DMS114 treated with DMSO at 0.1 percent for 48 hours (cell line): ENCODE results near the gene NANOGP8.

ENCODE experiments used
- DNase-seq: peaks from one replicate; lab custom pipeline; 2025; ENCODE audit not compliant: unreplicated experiment; lab: John Stamatoyannopoulos, UW

NANOGP8 gene

DNA sequence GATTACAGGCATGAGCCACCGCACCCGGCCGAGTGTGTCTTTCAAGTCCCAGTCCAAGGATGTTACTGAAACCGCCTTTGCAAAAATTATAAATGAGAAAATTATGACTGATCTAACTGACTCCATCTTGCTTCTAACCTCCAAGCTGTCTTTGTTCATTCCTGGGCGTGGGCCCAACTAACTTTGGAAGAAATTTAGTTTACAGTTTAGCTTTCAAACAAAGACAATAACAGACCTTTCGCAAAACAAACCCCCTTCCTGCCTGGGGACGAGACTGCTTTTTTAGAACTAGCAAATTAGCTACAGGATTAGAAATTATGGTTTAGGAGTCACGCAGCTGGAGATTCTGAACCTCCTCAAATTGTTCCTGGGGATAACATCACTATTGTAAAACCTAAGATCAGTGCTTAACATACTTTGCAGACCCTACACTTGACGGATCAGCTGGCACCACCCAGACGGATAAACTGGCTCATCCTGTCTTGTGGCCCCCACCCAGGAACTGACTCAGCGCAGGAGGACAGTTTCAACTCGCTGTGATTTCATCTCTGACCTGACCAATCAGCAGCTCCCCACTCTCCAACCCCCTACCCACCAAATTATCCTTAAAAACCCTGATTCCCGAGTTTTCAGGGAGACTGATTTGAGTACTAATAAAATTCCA lies 23.8 kb downstream of the NANOGP8 start:
- DNase-seq: no peak

DNA sequence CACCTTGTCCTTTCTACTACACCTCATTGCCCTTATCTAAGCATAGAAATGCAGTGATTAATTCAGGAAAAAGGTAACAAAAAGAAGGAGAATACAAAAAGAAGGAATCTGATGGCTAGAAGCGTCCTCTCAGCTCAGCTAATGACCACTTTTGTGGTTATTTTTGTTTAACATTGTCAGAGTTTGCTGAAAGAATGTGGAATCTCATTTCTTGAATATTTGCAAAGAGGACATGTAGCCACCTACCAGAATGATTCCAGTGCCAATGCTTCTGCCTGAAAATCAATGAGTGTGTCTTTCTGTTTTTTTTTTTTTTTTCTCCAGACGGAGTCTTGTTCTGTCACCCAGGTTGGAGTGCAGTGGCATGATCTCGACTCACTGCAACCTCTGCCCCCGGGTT lies 24.5 kb downstream of the NANOGP8 start:
- no peak for DNase-seq

DNA sequence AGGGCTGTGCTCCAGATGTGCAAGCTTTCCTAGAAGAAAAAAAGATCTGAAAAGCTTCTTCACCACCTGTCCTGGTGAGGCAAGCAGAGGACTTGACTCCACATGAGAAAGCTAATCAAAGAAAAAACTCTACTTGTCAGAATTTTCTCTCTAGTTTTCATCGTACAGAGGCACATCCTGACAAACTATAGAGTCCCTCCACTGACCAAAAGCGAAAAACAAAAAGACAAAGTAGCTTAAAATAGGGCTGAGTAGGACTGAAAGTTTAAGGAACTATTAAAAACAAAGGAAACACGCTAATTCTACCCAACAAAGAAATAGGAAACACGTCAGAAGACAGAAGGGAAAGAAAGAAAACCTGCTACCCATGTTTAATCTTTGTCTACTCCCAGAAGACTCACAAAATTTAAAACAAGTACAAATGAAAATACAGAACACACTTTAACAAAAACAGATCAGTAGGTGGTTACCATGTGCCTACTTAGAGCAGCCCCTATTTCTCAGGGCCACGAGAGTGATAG lies 26.5 kb downstream of the NANOGP8 start:
- DNase-seq: no peak

DNA sequence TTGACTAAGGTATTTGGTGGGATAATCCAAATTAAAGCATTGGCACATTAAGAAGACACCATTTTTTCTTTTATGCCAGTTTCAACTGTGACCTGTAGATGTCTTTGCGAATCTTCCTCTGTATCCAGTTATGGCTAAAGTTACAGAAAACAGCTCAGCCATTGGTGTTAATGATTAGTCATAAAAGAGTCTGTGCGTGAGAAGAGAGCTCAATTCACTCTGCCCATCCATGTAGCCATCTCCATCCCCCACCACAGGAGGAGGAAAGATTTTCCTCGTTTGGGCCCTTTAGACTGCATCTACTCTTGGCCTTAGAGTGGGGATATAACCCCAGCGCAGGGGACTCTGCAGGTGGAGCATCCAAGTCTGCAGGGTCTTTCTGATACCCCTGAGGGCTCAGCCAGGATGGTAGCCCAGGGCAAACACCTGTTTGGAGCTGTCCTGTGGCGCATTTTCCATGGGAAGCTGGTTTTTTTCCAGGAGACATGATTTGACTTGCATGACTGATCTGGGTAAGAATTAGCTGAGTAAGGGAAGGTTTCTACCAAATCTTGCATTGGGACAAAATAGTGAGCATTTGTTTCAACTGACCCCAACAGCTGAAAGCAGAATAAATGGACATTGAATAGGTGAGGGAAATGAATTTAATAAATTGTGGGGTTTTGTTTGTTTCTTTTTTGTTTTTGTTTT lies 29.5 kb downstream of the NANOGP8 start:
- no peak for DNase-seq

DNA sequence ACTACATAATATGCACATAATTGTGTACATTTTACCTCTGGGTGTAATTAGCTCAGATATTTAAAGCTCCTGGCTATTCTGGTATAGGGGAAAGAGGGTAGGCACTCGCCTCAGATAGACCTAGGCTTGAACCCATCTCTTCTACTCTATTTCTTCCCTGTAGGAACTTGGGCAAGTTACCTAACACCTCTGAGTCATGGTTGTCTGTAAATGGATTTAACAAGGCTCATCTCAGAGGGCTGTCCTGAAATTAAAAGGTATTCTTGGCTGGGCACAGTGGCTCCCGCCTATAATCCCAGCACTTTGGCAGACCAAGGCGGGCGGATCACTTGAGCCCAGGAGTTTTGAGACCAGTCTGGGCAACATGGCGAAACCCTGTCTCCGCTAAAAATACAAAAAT lies 30.7 kb downstream of the NANOGP8 start:
- no peak for DNase-seq

DNA sequence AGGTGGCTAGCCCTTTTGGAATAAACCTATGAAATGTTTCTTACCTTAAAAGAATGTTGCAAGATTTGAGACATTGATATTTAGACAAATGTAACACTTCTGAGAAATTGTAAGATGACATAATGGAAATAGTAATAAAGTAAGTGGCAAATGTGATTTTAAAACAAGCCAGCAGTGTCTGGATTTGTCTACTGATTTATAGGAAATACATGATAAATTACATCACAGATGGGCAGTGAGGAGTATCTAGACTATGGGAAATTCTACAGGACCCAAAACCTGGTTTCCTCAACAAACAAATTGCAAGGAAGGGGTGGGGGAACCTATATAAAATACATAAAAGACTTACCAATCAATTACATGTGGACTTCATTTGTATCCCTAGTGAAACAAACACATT lies 37.1 kb downstream of the NANOGP8 start:
- DNase-seq: no peak

DNA sequence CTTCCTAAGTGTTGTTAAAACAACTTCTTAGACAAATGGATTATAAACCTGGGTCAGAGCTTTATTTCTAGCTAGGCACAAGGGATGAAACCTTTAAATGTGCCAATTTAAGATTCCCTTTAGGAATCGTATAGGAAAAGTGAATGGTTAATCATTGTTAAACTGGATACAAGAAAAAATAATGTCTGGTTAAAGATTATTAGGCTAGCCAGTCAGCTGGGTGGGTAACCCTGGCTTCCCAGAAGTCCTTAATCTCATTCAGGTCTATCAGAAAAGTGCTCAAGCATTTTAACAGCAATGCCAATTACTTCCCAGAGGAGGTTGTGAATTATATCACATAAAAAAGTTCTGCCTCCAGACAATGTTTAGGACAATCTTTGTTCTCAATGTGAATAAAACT lies 37.6 kb downstream of the NANOGP8 start:
- DNase-seq: no peak

DNA sequence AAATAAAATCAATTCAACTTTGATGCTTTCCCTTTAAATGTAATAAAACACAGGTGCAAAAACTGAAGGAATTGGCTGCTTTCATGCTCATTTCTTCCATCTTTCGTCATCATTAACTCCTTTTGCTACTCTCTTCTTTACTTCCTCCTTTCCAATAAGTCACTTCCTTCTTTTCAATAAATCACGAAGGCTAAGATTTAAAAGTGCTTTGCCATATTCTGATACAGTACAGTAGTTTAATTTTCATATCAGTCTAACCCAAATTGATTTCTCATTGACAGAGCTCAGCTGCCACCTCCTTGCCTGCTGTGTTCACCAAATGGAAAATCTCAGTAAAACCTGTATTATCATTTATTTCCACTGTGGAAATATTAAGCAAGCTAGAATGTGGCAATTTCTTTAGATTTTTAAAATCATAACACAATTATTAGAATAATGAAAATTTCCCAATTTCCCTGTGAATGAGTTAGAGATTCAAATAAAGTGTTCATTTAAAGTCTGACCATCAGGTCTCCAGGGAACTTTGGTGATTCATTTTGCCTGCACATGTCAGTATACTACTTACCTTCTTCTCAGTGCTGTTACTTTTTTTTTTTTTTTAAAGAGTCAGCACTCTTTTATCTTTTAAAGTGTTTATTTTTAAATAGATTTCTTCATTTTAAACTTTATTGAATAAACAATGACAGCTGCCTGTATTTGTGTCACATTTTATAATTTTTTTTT lies 41.6 kb downstream of the NANOGP8 start:
- DNase-seq: no peak

DNA sequence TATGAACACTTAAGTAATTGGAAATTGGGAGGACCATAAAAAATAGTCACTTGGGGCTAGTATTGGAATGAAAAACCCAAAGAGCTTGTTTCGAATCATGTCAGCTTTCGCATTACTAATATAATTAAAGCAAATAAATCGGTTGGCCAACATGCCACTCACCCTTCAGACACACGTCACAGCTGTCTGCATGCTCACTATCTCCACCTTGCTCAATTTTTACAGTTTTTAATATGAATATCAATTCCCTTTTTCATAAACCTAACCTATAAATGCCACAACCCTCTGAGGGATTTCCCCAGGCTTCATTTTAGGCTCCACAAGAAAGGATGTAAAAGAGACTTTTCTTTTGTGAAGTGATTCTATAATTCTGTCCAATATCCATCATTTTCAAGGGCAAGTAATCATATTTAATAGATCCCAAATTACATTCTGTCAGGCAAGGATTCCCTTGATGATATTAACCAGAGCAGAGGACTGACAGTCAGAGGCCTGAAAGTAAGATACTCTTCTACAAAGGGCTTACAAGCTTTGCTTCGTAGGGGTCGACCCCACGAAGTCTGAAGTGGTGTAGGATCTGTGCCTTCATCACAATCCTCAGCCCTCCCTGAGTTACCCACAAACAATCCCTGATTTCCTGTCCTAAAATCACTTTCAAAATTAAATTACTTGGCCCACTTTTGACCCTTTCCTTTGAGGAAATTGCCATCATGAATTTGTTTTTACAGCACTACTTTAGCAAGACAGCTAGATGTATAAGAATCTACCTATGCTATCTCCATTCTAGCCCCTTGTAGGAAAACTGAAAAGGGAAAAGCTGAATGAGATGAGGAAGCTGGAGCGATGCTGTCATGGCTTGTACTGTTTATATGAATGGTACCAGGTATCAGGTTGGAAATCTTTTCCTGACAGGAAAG lies 44.5 kb downstream of the NANOGP8 start:
- no peak for DNase-seq

DNA sequence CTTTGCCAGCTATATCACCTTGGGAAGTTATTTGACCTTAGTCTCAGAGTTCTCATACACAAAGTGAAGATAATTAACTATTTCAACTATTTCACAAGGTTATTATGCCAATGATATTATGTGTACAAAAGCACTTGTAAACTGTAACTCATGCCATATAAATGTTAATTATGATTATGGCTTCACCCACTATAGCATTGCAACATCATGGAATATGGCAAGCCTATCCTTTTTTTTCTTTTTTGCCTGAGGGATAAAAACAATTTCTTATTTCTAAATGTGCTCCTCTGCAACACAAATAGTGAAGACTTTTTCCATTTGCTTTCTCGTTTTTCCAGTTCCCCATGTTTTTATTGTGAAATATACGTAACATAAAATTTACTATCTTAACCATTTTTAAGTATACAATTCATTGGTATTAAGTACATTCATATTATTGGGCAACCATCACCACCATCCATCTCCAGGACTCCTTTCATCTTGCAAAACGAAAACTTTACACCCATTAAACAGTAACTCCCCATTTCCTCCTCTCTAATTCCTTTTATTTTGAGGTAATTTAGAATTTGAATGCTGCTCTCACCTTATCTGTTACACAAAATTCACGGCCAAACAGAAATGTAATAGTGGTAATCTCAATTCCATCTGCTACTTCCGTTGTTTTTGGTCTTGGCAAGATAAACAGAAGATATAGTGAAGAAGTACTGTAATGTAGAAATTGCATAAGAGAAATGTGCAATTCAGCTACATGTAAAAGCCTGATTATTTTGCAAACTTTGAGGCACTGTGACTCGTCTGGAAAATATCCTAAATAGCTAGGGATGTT lies 46.3 kb downstream of the NANOGP8 start:
- DNase-seq: no peak
